Large intestine (tissue), 3 donors: ENCODE data around the gene FAT2. TPM values are rescaled to one million over a fixed set of nuclear protein-coding genes. Genes with fewer than 3 reads are reported as not detected.
"Not testable (repeated sequence)": the region's sequence is repeated elsewhere in the genome, so short reads cannot be mapped to it uniquely, and the experiment has no call there.

Source experiments
- DNase-seq, 2 donors: peaks; one replicate each; pipeline versions ENCODE4 v3.0.0 to v3.0.0-alpha.2; 2013
- H3K27ac ChIP-seq: one replicate; pipeline ENCODE4 v1.5.1; 2013; ENCODE audit warnings: low read length
- H3K27me3 ChIP-seq: 2 replicates; pipeline ENCODE4 v1.6.1; 2013; ENCODE audit warnings: low read length; ENCODE audit not compliant: control insufficient read depth, insufficient read depth
- H3K36me3 ChIP-seq: 2 replicates; pipeline ENCODE4 v1.6.1; 2013; ENCODE audit warnings: low read length; ENCODE audit not compliant: control insufficient read depth, insufficient read depth
- H3K4me1 ChIP-seq: one replicate; pipeline ENCODE4 v1.6.1; 2013; ENCODE audit warnings: low read length; ENCODE audit not compliant: control insufficient read depth, insufficient read depth
- H3K4me3 ChIP-seq: one replicate; pipeline ENCODE4 v1.5.1; 2013; ENCODE audit warnings: low read length
- H3K9me3 ChIP-seq: one replicate; pipeline ENCODE4 v1.6.1; 2013; ENCODE audit warnings: mild to moderate bottlenecking, low read depth, low read length, moderate library complexity; ENCODE audit not compliant: control insufficient read depth
- WGBS: methylation state at CpG from one replicate; pipeline ENCODE4 v1.1.5; 2013; ENCODE audit warnings: low lambda C conversion rate; ENCODE audit not compliant: insufficient coverage; 5-methylcytosine and 5-hydroxymethylcytosine counted together
- polyA plus RNA-seq: library from polyadenylated mRNA; unstranded; fragments of 120-200 nt; gene quantifications from one replicate; pipeline ENCODE4 v1.2.1, GENCODE V29; 2013

FAT2 gene
- polyA plus RNA-seq, 1 donor = 0.75 TPM

DNA sequence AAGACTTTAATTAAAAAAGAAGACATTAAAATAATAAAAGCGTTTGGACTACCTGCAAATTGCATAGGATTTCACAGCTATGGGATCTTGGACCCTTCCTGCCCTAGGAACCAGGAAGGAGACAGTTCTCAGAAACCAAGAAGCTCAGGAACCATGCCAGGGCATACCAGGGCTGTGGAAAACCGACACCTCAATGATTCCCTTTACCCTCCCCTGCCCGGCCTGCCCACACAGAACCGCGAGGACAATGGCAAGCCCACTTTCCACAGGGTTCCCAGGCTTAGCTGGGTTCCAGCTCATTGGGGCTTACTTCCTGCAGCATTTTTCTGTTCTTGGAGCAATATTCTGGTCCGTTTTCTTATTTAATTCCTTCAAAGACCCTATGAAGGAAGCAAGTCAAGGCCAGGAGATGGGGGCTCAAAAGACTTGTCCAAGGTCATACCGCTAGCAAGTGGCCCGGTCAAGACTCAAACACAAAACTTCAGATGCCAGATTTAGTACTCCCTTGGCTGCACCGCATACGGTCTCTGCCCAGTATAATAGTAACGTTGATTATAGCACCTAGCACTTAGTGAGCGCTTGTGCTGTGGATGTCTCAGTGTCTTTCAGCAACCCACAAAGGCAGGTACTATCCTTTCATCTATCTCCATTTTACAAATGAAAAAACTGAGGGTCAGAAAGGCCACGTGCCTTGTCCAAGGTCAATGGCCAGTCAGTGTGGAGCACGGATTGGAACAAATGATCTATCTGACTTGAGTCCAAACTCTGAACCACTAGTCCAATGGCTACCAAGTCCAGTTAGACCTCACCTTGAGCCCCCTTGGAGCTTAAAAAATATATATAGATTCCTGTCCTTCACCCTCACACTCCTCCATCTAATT lies 6.8 kb downstream of the FAT2 start:
- DNase-seq = no peak
- H3K4me1 ChIP-seq = no peaks in the 10 kb centered on the region
- no peak overlapping the region for H3K27ac ChIP-seq
- no CpG with 5 or more reads among the region's 14 CpGs for WGBS
- H3K4me3 ChIP-seq = no peak overlapping the region
- no peaks in the 10 kb centered on the region for H3K27me3 ChIP-seq
- no peaks in the 10 kb centered on the region for H3K36me3 ChIP-seq
- H3K9me3 ChIP-seq = no peaks in the 10 kb centered on the region

DNA sequence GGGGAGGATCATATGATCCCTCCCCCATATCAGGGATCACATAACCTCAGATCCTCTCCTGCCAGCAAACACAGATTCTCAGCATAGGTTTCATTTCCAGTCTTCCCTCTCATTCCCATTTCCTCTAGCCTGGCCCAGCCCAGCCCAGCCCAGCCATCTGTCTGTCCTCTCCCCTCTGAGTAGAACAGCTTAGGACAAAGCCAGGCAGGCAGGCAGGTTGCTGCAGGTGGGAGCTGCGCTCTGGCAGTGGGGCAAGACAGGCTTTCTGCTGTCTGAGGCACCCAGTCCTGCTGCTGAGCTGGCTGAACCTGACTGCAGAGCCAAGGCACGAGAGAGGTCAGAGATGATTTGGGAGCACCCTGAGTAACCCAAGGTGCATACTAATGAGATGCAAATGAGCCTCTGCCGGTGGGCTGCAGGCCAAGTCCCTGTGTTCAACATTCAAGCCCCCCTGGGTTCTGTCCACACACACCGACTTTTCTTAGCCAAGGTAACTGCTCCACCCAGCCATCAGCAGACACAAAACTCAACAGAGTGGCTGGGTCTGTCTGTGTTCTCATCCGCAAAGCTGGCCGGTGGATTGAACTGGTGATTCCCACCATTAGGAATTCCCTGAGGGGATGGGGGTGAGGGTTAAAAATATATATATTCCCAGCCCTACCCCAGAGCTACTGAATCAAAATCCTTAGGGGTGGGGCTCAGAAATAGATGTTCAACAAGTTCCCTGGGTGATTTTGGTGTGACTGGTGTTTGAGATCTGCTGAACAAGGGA lies 9.1 kb downstream of the FAT2 start:
- no peaks in the 10 kb centered on the region for H3K27me3 ChIP-seq
- no peak overlapping the region for H3K4me3 ChIP-seq
- no peaks in the 10 kb centered on the region for H3K4me1 ChIP-seq
- no peak for DNase-seq
- WGBS = no CpG with 5 or more reads among the region's 6 CpGs
- no peaks in the 10 kb centered on the region for H3K9me3 ChIP-seq
- H3K36me3 ChIP-seq = no peaks in the 10 kb centered on the region
- H3K27ac ChIP-seq = no peak overlapping the region

DNA sequence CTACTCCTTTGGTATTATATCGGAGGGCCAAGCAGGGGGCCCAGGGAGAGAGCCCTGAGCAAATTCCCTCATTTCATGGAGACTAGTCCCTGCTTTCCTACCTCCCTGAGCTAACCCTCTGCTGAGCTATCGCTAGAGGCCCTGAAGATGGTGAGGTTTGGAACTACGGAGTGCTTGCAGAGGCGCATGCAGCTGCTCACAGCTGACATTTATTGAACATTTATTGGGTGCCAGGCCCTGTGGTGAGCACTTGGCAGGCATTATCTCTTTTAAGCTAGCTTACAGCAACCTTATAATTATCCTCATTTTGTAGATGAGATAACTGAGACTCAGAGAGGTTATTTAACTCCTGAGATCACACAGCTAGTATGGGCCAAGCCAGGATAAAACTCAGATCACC lies 9.8 kb downstream of the FAT2 start:
- Histone ChIP-seq H3K4me1 (no peaks in the 10 kb centered on the region), H3K9me3 (no peaks in the 10 kb centered on the region), H3K4me3 (no peak overlapping the region), H3K36me3 (no peaks in the 10 kb centered on the region), H3K27ac (no peak overlapping the region), H3K27me3 (no peaks in the 10 kb centered on the region)
- no CpG with 5 or more reads among the region's 4 CpGs for WGBS
- no peak for DNase-seq

DNA sequence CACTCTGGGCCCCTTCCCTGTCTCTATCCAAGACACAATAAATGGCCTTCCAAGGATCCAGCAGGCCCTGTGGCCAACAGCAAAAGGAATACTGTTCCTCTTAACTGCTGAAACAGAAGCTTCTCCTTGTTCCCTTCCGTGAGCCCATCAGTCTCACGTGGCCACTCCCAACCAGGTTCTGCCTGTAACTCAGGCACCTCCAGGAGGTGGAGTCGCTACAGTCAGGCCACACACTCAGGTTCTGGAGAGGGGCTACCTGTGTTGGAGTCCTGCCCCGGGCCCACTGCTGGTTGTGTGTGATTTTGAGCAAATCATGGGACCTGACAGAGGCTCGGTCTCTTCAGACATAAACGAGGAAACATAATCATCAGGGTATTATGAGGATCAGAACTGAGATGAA lies 10.3 kb downstream of the FAT2 start:
- DNase-seq = no peak
- Histone ChIP-seq H3K4me1 (no peaks in the 10 kb centered on the region), H3K4me3 (no peak overlapping the region), H3K27ac (no peak overlapping the region), H3K36me3 (no peaks in the 10 kb centered on the region), H3K9me3 (no peaks in the 10 kb centered on the region), H3K27me3 (no peaks in the 10 kb centered on the region)
- WGBS = no CpG with 5 or more reads among the region's 6 CpGs

DNA sequence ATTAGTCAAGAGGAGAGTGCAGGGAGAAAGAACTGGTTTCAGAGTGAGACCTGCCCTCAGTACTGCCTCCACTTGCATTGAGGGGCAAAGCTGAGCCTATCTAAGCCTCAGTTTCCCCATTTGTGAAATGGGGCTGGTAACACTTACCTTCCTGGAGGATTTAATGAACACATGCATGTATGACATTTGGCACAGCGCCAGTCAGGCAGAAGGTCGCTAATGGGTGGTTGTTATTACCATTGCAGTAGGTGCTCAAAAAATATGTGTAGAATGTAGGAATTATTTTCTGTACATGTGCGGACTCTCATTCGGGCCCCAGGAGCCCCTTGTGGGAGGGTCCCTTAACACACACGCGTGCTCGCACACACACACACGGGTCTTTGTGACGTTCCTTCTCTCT lies 10.9 kb downstream of the FAT2 start:
- Histone ChIP-seq H3K9me3 (no peaks in the 10 kb centered on the region), H3K36me3 (no peaks in the 10 kb centered on the region), H3K27me3 (no peaks in the 10 kb centered on the region), H3K27ac (no peak overlapping the region), H3K4me1 (no peaks in the 10 kb centered on the region), H3K4me3 (no peak overlapping the region)
- no peak for DNase-seq
- 100% methylated on average over 2 of the region's 9 CpGs for WGBS

DNA sequence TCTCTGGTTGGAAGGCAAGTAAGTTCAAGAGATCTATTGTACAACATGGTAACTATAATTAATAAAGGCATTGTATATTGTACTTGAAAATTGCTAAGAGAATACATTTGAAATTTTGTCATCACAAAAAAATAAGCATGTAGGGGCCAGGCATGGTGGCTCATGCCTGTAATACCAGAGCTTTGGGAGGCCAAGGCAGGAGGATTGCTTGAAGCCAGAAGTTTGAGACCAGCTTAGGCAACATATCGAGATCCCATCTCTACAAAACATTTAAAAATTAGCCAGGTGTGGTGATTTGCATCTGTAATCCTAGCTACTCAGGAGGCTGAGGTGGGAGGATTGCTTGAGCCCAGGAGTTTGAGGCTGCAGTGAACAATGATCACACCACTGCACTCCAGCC lies 12.0 kb downstream of the FAT2 start:
- not testable (repeated sequence) for H3K4me3 ChIP-seq, H3K27me3 ChIP-seq, H3K27ac ChIP-seq, H3K36me3 ChIP-seq, H3K9me3 ChIP-seq, DNase-seq, H3K4me1 ChIP-seq
- WGBS = no CpG with 5 or more reads among the region's 1 CpG

DNA sequence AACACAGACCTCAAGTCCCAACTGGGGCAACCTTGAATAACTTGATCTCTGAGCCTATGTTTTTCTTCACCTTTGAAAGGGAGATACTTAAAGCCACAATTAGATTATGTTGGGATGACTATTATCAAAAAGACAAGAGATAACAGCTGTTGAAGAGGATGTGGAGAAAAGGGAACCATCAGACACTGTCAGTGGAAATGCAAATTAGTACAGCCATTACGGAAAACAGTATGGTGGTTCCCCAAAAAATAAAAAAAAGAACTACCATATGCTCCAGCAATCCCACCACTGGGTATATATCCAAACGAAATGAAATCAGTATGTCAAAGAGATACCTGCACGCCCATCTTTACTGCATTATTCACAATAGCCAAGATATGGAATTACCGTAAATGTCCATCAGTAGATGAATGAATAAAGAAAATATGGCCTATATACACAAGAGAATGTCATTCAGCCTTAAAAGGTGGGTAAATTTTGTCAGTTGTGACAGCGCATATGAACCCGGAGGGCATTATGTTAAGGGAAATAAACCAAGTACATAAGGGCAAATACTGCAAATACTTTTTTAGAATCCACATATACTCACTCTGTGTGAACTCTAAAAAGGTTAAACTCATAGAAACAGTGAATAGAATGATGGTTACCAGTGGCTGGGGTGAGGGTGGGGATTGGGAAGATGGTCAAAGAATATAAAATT lies 12.7 kb downstream of the FAT2 start:
- no CpG with 5 or more reads among the region's 6 CpGs for WGBS
- no peak overlapping the region for H3K4me3 ChIP-seq
- H3K9me3 ChIP-seq = no peaks in the 10 kb centered on the region
- no peaks in the 10 kb centered on the region for H3K36me3 ChIP-seq
- no peak for DNase-seq
- no peaks in the 10 kb centered on the region for H3K4me1 ChIP-seq
- H3K27me3 ChIP-seq = no peaks in the 10 kb centered on the region
- no peak overlapping the region for H3K27ac ChIP-seq

DNA sequence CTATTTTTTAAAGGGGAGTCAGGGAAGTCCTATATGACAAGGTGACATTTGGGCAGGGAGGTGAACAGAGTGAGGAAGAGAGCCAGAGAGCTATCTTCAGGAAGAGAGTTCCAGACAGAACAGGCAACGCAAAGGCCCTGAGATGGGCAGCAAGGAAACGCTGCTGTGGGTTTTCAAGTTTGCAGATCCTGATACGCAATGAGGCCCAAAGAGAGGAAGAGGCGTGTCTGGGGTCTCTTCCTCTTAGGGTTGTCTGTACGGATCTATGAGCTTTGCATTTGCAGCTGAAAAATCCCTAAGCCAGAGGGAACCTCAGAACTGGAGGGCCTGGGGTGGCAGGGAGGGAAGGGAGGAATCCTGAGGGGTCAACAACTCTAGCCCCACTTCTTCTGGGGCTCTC lies 13.6 kb downstream of the FAT2 start:
- Histone ChIP-seq H3K27me3 (no peaks in the 10 kb centered on the region), H3K9me3 (no peaks in the 10 kb centered on the region), H3K4me3 (no peak overlapping the region), H3K4me1 (no peaks in the 10 kb centered on the region), H3K27ac (no peak overlapping the region), H3K36me3 (no peaks in the 10 kb centered on the region)
- 60% methylated on average over 1 of the region's 5 CpGs for WGBS
- DNase-seq = no peak

DNA sequence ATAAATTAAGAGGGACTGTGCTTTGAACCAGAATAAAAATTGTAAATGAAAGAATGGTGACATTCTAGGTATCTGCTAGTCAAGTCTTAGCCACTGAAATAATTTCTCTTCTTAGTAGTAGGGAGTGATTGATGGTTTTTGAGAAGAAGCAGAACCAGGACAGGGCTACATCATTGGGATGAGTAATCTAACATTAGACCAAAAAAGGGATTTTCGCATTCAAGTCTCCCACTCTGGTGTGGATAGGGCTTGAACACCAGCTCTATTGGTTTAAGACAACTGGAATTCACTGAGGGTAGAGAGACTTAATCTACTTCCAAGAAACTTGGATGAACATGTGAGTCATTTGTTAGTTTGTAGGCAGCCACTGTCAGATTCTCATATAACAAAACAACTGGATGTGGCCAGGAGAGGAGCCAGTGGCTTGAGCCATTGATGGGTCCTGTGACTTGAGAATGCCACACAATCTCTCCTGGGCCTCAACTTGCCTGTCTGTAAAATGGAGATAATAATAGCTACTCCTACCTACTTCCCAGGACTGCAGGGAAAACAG lies 16.6 kb downstream of the FAT2 start:
- Histone ChIP-seq H3K36me3 (no peaks in the 10 kb centered on the region), H3K27me3 (no peaks in the 10 kb centered on the region), H3K9me3 (no peaks in the 10 kb centered on the region), H3K4me3 (no peak overlapping the region), H3K27ac (no peak overlapping the region), H3K4me1 (no peaks in the 10 kb centered on the region)
- DNase-seq = no peak
- 100% methylated on average over 1 of the region's 1 CpG for WGBS

DNA sequence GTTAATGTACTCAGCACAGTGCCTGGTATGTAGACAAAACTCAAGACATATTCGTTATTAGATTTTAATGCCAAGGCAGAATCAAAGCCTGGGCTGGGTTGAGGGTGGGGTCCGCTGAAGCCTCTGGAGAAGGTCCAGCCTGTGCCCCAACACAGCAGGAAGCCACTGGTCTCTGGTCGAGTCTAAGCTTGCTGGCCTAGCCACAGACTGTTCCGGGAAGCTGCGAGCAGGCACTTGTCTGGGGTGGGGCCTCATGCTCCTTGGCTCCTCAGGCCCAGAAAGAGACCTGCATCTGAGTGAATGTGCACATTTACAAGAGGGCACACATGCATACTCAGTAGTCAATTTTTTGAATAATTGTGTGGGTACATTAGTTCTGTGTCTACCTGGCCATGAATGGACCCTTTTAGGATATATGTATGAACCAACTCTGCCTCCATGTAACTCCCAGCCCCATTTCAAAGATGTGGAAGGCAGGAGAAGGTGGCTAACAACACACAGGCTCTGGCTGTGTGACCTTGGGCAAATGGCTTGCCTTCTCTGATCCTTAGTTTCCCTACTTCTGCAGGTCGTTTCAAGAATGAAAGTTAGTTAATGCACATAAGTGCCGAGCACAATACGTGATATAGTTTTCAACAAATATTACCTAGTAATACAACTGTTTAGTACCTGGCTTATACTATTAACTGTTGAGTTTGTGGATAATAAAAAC lies 18.3 kb downstream of the FAT2 start:
- no peaks in the 10 kb centered on the region for H3K9me3 ChIP-seq
- no CpG with 5 or more reads among the region's 8 CpGs for whole genome bisulfite sequencing
- no peak for DNase-seq
- H3K27me3 ChIP-seq = no peaks in the 10 kb centered on the region
- no peaks in the 10 kb centered on the region for H3K4me1 ChIP-seq
- no peak overlapping the region for H3K27ac ChIP-seq
- H3K4me3 ChIP-seq = no peak overlapping the region
- H3K36me3 ChIP-seq = no peaks in the 10 kb centered on the region
